ACHN (cell line): ENCODE results near the gene KIAA1191.

ENCODE experiments used
- DNase-seq: peaks from one replicate; pipeline ENCODE4 v3.0.0-alpha.2; 2015
- in situ Hi-C: cut with HindIII; loops from 2 replicates; pipeline ENCODE4 v1.10.0; 2017; ENCODE audit warnings: low sequenced_read_pairs, low pct_ligation_motif_present, low pct_unique_long_range_greater_than_20kb

The KIAA1191 gene

DNA sequence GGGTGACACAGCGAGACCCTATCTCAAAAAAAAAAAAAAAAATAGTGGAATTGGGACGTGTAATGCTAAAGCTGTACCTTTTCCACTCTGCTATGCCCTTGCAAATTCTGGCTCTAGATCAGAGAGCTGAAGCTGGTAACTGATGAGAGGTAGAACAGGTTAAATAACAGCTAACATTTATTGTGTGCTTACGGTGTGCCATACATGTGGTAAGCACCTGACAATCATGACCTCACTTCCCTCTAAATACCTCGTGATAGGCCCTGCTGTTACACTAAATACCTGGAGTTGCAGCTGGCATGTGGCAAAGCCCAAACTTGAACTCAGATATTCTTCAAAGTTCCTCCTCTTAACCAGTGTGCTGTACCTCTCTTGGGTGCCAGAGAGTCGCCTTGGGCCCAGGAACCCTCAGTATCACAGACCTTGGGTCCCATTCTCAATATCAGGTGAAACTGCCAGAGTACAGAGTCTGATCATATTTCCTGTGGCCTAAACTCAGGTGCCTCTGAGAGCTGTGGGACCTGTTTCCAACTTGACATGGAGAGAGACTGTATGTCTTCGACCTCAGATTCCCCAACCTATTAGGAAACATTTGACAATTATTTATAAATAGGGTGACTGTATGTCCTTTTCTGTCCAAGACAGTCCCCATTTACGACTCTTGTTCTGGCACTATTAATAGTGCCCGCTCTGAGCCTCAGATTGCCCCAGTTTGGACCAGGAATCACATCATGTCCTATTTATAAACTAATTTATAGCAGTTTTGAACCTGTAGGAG lies 8.6 kb upstream of the KIAA1191 start:
- DNase-seq = no peak
- in situ Hi-C loops = no loop called here

DNA sequence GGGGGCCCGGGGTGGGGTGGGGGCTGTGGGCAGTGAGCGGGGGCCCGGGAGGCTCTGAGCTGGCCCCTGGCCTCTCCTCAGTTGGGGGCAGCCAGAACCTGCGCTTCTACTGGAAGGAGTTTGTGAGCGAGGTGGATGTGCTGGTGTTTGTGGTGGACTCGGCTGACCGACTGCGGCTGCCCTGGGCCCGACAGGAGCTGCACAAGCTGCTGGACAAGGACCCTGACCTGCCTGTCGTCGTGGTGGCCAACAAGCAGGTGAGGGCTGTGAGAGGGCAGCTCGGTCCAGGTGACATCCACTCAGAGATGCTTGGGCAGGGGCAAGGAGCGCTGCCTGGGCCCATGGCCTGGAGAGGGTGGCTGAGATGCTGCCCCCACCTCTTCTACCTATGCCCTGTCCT lies 7.2 kb upstream of the KIAA1191 start:
- in situ Hi-C loops = no loop called here
- no peak for DNase-seq

DNA sequence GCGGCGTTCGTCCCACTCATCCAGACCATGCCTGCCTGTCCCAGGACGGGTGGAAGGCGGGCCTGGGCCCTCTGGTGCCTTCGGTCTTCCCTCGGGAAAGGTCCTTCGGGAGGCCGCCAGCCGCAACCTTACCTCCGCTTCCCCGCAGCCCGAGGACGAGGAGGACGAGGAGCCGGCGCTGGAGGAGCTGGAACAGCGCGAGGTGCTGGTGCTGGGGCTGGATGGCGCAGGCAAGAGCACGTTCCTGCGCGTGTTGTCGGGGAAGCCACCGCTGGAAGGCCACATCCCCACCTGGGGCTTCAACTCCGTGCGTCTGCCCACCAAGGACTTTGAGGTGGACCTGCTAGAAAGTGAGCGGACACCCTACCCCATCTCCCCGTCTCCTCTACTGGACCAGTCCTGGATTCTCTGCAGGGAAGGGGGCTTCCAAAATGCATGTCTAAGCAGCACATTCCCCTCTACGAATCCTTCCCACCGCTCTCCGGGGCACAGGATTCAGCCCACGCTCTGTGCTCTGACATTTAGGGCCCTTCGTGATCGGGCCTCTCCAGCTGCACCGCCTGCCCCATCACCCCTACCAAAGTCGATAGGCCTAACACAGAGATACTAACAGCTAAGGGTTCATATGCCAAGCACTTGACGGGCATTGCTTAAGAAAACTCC lies 4.8 kb upstream of the KIAA1191 start:
- in situ Hi-C loops = no loop called here
- DNase-seq = no peak

DNA sequence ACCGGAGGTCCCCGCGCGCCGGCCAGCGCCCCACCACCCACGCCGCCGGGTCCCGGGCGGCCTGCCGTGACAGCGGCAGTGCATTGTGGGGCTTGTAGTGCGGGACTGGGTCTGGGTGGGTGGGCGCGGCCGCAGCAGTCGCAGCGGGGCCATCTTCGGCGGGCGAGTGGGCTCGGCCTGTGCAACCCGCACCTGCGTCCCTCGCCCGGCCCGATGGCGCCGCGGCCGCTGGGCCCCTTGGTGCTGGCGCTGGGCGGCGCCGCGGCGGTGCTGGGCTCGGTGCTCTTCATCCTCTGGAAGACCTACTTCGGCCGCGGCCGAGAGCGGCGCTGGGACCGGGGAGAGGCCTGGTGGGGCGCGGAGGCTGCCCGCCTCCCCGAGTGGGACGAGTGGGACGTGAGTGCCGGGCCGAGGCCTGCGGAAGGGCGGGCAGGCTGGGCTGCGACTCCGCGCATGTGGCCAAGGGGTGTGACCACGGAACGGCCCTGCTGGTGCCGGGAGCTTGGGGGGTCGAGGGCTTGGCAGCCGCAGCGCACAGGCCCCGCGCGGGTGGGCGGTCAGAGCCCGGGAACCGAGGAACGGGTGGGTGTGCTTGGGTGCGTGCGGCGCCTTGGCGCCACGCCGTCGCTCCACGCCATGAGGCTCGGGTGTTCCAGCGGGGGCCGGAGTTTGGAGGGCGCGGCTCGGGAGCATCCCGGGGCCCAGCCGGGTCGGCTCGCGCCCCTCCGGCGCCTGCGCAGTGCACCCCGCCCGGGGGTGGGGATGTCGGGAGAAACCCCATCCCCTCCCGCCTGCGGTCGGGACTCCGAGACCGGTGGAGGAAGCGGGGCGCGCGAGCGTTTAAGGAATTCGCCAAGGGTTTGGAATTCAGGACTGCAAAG lies 4.0 kb upstream of the KIAA1191 start, which contains the start of gene ARL10:
ARL10 (plus strand) TSS at position 137 of the 881 bp plus-strand sequence; CDS start at position 214, 77 bp downstream.
- DNase-seq = peak; percentile 12
- in situ Hi-C loops = no loop called here

DNA sequence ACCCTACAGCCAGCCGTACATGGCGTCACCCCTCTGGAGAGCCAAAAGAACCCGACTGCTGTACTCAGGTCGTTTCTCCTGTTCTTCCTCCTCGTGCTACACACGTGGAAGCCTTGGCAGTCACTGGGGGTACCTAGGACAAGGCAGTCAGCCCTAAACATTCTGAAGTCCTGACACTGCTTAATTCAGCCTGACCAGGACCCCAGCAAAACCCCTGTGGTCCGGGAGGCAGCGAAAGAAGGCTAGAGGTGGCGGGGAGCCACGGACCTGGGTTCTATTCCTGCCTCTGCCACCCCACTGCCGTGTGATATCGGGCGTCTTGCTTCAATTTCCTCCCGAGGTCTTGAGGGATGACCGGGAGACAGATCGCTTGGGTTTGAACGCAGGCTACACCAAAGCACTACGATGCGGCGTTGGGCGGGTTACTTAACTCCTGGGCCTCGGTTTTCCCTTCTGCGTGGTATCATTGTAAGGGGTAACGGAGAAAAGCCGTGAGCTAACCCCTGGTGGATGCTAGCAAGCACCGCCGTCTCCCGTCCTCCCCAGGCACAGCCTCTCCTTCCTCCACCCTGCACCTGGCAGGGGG lies 3.3 kb upstream of the KIAA1191 start:
- in situ Hi-C loops = no loop called here
- no peak for DNase-seq

DNA sequence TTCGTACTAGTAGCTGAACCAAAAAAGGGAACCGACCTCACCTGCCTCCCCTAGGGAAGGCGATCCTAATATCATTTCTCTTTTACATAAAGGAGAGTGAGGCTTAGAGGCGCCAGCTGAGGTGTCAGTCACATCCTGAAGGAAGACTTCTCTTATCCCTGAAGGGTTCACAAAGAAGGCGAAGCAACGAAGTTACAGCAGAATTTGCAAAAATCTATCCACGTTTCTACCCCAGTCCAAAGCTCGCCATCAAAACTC lies 598 bp upstream of the KIAA1191 start:
- DNase-seq = no peak
- in situ Hi-C loops = no loop called here

DNA sequence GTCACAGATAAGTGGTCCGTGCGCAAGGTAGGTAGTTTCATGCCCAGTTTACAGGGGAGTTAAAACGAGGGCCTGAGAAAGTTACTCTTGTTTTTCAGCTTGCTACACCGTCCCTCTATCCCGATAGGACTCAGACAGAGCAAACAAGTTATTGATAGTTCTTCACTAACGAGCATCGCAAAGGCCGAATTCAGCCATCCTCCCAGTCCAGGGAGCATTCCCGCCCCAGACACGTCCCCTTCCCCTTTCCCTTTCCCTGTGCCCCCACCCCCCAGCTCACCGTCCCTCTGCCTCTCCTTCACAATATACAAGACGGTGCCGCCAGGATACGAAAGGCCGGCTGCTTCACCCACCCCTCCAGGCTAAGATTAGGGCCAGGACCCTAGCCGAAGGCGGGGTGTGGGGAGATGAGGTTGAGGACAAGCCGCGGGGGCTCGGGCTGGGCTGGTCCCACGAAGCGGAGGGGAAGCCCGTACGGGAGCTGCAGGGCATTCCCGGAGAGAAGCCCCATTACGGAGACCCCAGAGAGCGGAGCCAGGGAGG lies 599 bp downstream of the KIAA1191 start:
- in situ Hi-C loops = no loop called here
- DNase-seq = peak; percentile 6

DNA sequence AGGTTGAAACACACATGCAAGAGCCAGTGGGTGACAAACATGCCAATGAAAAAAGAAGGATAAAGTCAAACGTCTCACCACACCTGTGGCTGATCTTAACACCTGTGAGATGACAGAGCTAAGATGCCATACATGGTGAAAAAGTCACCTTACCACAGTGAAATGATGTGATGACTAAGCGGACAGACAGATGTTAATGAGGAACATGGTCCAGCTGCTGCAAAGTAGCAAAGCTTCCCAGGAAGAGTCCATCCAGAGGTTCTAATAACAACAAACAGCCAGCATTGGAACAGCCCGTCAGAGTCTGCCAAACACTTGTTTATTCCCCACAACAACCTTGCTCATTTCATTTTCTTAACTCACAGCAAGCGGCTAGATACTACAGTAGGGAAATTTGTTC lies 1.9 kb downstream of the KIAA1191 start:
- in situ Hi-C loops = no loop called here
- DNase-seq = no peak

DNA sequence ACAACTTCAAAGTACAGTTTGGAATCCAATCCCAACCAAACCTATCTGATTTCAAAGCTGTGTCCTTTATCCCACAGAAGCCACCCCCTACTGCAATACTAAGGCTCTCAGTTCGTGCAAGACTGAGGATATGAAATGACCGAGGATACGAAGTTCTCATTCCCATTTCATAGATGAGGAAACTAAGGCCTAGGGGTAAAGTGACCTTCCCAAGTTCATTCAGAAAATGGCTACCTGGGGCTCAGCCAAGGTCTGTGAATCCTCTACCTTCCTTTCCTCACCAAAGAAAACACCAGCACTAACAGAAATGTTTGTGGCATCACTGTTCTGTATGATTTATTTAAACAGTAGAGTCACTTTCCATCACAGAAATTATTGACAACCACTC lies 5.4 kb downstream of the KIAA1191 start:
- no peak for DNase-seq
- in situ Hi-C loops = no loop called here

DNA sequence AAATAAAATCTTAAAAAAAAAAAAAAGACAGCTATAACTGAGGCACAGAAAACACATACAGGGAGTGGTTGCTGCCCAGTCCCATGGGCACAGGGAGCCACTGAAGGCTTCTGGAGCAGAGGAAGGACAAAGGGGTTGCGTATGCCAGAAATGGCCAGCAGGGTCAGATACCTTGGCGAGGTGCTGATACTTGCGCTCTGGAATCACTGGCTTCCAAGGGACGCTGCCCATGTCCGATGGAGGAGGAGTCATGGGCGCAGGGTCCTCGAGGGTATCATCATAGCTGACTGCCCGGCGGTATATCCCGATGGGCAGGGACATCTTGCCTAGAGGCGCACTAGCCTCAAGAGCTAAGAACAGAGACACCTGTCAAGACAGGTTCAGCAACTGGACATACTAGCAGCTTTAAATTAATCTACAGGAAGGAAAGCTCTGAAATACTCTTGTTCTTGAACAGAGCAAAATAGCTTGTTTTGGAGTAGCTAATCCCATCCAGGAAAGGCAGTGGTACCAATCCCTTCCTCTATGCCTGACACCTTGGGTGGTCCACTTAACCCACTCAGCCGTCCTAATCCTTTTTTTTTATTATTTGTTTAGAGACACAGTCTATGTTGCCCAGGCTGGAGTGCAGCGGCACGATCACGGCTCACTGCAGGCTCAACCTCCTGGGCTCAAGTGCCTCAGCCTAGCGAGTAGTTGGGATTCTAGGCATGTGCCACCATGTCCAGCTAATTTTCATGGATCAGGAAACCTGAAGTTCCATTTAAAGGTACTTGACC lies 6.0 kb downstream of the KIAA1191 start:
- no peak for DNase-seq
- in situ Hi-C loops = no loop called here

DNA sequence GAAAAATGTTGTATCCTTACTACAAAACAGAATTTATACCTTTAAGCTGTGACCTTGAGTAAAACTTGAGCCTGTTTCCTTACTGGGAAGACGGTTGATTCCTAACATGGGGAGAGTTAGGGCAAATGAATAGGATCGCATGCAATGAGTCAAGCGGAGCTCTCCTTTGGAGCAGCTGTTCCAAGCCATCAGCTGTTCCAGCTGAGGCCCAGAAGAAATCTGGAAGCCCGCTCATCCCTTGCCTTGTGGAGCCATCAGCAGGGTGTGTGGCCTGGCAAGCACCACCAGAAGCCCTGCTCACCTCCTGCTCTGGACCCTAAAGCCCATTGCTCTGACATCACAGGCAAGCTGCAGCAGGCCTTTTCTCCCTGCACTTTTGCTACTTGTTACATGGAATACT lies 8.0 kb downstream of the KIAA1191 start:
- in situ Hi-C loops = no loop called here
- DNase-seq = no peak

DNA sequence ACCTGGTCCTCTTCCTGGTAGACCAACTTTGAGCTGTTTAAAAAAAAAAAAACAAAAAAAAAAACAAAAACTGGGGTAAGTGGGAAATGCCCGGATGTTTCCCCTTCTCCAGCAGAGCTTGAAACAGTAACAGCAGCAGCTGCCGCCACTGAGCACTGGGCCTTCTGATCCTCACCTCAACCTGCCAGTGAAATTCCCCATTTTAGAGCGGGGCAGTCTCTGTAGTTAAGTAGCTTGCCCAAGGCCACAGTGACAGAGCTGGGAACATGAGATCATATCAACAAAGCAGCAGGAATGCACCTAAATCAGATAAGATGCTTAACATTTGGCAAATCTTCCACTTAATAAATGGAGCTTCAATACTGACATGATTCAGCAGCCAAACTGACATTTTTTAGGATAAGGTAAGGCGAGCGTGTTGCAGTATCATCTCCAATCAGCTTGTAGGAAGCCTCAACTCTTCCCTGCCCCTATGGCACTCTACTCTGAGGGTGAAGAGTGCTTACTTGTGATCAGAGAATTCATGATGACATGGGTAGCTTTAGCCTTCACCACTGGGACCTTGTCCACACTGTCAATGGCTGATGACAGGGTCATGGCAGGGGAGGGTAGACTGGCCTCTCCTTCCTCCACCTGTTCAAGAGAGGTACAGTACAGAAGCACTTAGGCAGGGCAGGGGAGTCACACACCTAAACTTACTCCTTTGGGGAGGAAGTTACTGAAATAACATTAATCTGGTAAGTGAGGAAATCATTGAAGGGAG lies 9.3 kb downstream of the KIAA1191 start:
- in situ Hi-C loops = no loop called here
- no peak for DNase-seq

DNA sequence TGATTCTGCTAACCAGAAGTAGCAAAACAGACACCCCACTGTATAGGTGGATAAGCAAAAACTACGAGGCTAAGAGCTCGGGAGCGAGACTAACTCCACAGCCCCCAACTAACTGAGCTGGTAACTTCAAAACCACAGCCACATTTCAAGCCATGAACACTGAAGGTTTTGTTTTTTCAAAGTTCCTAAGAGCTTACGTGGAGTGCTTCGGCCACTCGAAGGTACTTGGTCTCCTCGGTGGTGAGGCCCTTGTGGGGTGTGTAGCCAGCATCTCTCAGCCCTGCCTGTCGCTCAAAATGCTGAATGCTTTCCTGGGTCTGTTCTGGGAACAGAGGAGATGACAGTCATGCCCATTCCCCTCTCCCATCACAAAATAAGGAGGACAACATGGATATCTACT lies 11.1 kb downstream of the KIAA1191 start:
- no peak for DNase-seq
- in situ Hi-C loops = no loop called here

DNA sequence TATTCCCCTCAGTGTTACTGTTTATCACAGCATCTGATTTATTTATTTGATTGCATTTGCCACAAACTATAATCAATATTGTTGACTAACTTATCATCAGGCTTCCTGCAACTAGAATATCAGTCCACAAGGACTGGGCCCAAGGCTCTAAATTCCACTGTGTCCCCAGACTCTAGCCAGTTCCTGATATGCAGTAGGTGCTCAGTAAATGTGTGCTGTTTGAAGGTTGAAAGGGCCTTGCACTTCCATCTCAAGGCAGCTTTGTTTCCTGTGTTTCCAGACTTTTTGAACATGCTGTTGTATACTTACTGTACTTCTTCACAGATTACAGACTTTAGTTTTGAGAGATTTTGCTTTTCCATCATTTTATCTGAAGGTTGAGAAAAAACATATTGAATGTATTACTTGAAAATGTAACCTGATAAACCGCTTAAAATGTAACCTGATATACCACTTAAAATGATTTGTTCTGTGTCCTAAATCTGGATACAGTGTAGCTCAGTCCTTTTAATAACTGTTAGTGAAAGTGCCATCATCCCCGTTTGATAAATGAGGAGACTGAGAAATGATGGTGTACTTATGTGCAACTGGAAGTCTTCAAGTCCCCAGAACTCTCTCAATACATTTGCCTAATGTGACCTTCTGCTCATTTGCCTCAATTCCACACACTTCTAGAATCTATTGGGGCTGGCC lies 18.7 kb downstream of the KIAA1191 start:
- in situ Hi-C loops = no loop called here
- DNase-seq = no peak

DNA sequence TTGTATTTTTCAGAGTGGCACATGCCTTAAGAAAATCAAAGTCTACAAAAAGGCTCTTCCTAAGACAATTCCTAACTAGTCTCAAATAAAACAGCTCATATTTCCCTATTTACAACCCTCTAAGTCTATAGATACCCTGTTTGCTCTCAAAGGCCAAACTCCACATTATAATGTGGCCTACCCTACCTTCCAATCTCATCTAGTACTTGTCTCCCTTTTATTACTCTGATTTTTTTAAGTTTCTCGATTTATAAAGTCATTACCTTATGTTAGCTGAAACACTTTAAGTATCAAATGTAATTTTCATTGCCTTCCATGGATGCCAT lies 19.4 kb downstream of the KIAA1191 start:
- DNase-seq = no peak
- in situ Hi-C loops = no loop called here

DNA sequence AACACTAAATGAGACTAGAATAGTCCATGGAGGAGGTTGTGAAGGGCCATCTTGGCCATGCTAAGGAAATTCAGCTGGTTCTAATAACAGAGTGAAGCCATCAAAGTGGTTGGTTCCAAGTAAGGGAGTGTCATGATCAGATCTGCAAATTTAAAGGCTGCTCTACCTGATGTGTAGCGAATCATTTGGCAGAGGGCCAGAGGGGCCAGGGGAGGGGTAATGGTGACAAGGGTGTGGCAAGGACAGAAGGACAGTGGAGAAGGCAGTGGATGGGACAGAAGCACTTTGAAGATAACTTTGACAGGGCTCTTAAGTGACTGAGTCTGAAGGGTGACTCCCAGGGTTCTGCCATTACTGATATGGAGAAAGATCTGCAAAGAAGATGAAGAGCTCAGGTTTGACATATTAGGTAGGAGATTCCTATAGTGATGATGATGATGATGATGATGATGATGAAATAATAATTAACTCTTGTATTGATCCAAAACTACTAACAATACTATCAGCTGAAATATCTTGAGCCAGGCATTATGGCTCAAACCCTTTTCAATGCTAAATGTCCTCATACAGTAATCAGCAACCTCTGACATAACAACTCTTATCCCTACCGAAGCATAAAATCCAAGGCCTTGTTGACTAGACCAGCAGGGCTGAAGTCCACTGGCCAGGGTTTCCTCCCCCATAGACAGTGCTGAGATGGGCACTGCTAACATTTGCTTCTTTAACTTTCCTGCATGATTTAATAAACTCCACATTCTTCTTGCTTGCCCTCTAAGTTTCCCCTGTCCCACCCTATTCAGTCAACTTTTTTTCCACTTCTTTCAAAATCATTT lies 20.0 kb downstream of the KIAA1191 start:
- in situ Hi-C loops = no loop called here
- DNase-seq = no peak
